Breast epithelium (tissue), 4 donors: ENCODE data around the gene RAB14. TPM values are rescaled to one million over a fixed set of nuclear protein-coding genes. Genes with fewer than 3 reads are reported as not detected.

Source experiments
- DNase-seq, 2 donors: peaks; one replicate each; pipeline ENCODE4 v3.0.0-alpha.2; 2019; ENCODE audit warnings: low spot score in 2 of 2
- H3K27ac ChIP-seq, 2 donors: fragments of 200-600 bp; sonication (generic) in 1 of 2; one replicate each; pipeline ENCODE4 v1.5.1; 2016 to 2019; ENCODE audit warnings: mild to moderate bottlenecking in 1 of 2
- H3K27me3 ChIP-seq, 2 donors: fragments of 200-600 bp; sonication (generic) in 1 of 2; one replicate each; pipeline versions ENCODE4 v1.5.1 to v1.6.0; 2017 to 2019; ENCODE audit warnings: control low read depth in 1 of 2, mild to moderate bottlenecking in 1 of 2
- H3K36me3 ChIP-seq: fragments of 200-600 bp; one replicate; pipeline ENCODE4 v1.5.1; 2019
- H3K4me1 ChIP-seq, 2 donors: fragments of 200-600 bp; sonication (generic); one replicate each; pipeline ENCODE4 v1.5.1; 2016 to 2019; ENCODE audit warnings: control low read depth in 1 of 2
- H3K4me3 ChIP-seq, 3 donors: fragments of 200-600 bp; sonication (generic); 1 replicate in 2 of 3; 2 replicates in 1 of 3; pipeline ENCODE4 v1.5.1; 2016 to 2019; ENCODE audit warnings: mild to moderate bottlenecking in 3 of 3, moderate library complexity in 2 of 3
- H3K9me3 ChIP-seq, 2 donors: fragments of 200-600 bp; sonication (generic) in 1 of 2; one replicate each; pipeline ENCODE4 v1.5.1; 2016 to 2019; ENCODE audit warnings: control low read depth in 1 of 2
- POLR2A ChIP-seq: fragments of 450-650 bp; IDR thresholded peaks from one replicate; pipeline ENCODE4 v1.6.1; 2016; ENCODE audit warnings: antibody characterized with exemption, mild to moderate bottlenecking, moderate library complexity
- POLR2AphosphoS5 ChIP-seq, 3 donors: sonication (generic); formaldehyde crosslinking; IDR thresholded peaks; one replicate each; pipeline ENCODE4 v1.6.1; 2017; ENCODE audit warnings: antibody characterized with exemption in 3 of 3
- intact Hi-C: fragments of 100-400 bp; cut with DNase I; formaldehyde crosslinking; loops from one replicate; pipeline ENCODE4 v1.15.1; 2023; ENCODE audit warnings: low total_unique reads
- total RNA-seq, 3 donors: library from RNA; depleted of rRNA; stranded (reverse); fragments of >200 nt; gene quantifications; one replicate each; pipeline ENCODE4 v1.1.0, GENCODE V29; 2016
- TF ChIP-seq, protein P1 (sequence below), 3 donors: fragments of 450-650 bp; IDR thresholded peaks; one replicate each; pipeline ENCODE4 v1.5.1; 2016 to 2017; ENCODE audit warnings: antibody characterized with exemption in 3 of 3, mild to moderate bottlenecking in 3 of 3, moderate library complexity in 3 of 3

The RAB14 gene
- total RNA-seq, 3 donors from 2014 or later = 36.5 to 53.1 (median 41.3) TPM

- Histone ChIP-seq H3K4me3 (no peak overlapping the region), H3K27me3 (no peaks in the 10 kb centered on the region), H3K27ac (no peak overlapping the region), H3K36me3 (no peaks in the 10 kb centered on the region), H3K9me3 (no peaks in the 10 kb centered on the region), H3K4me1 (no peaks in the 10 kb centered on the region)
- TF ChIP-seq POLR2AphosphoS5 (IDR thresholded peaks at IDR 0.05) (no peak), POLR2A (no peak)
- TF ChIP-seq, protein P1, sequence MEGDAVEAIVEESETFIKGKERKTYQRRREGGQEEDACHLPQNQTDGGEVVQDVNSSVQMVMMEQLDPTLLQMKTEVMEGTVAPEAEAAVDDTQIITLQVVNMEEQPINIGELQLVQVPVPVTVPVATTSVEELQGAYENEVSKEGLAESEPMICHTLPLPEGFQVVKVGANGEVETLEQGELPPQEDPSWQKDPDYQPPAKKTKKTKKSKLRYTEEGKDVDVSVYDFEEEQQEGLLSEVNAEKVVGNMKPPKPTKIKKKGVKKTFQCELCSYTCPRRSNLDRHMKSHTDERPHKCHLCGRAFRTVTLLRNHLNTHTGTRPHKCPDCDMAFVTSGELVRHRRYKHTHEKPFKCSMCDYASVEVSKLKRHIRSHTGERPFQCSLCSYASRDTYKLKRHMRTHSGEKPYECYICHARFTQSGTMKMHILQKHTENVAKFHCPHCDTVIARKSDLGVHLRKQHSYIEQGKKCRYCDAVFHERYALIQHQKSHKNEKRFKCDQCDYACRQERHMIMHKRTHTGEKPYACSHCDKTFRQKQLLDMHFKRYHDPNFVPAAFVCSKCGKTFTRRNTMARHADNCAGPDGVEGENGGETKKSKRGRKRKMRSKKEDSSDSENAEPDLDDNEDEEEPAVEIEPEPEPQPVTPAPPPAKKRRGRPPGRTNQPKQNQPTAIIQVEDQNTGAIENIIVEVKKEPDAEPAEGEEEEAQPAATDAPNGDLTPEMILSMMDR (IDR thresholded peaks at IDR 0.05) = no peak
- intact Hi-C loops = loop anchor here (10.0 kb wide), 1 partner anchor 198 kb away; no protein-coding TSS in a partner anchor
- DNase-seq = no peak
Observed at GRCh38 chr9:121206516-121207370, 5.1 kb upstream of the RAB14 start.

DNA sequence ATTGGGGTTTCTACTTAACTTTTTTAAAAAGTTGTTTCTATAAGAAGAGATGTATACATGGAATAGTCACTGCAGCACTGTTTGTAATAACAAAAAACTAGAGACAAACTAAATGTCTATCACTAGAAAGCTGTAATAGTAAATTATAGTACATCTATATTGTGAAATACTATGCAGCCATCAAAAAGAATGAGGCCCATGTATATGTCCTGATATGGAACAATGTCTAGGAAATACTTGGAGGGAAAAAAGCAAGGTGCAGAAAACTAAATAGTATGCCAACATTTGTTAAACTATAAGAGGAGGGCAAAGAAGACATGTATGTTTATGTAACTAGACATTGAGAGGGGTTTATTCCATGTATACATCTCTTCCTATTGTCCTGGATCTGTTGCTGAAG is 2.9 kb upstream of the RAB14 start:
- H3K27ac ChIP-seq = no peak overlapping the region
- no peaks in the 10 kb centered on the region for H3K9me3 ChIP-seq
- no peak overlapping the region for H3K4me3 ChIP-seq
- no peak for DNase-seq
- TF ChIP-seq, protein P1 (IDR thresholded peaks at IDR 0.05) = no peak
- no peak for TF ChIP-seq POLR2AphosphoS5 (IDR thresholded peaks at IDR 0.05)
- no peak for TF ChIP-seq POLR2A
- intact Hi-C loops = loop anchor here (10.0 kb wide), 1 partner anchor 200 kb away; no protein-coding TSS in a partner anchor
- peaks cover 0 to 5% of the 10 kb centered on the region in 2 donors for H3K4me1 ChIP-seq
- no peaks in the 10 kb centered on the region for H3K27me3 ChIP-seq
- H3K36me3 ChIP-seq = no peaks in the 10 kb centered on the region

DNA sequence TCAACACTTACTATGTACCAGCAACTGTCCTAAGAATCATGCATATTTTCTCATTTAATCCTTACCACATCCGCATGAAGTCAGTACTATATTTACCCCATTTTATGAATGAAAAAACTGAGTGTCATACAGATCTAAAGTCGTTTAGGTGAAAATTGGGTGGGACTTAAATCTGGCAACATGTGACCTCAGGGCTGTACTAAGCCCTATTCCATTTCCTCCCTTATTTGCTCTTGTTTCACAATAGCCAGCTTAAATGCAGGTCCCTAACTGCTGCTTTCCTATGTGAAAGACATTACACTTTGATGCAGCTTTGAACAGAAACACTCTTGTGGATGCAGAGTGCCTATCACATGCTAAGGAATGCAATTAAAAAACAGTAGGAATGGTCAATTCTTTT is 2.5 kb upstream of the RAB14 start:
- Histone ChIP-seq H3K4me3 (no peak overlapping the region), H3K9me3 (no peaks in the 10 kb centered on the region), H3K4me1 (peaks cover 0 to 7% of the 10 kb centered on the region in 2 donors), H3K27me3 (no peaks in the 10 kb centered on the region), H3K36me3 (no peaks in the 10 kb centered on the region), H3K27ac (no peak overlapping the region)
- DNase-seq = no peak
- TF ChIP-seq POLR2A (no peak), POLR2AphosphoS5 (IDR thresholded peaks at IDR 0.05) (no peak)
- TF ChIP-seq, protein P1 (IDR thresholded peaks at IDR 0.05) = no peak
- intact Hi-C loops = loop anchor here (10.0 kb wide), 1 partner anchor 201 kb away; no protein-coding TSS in a partner anchor

- Histone ChIP-seq H3K9me3 (no peaks in the 10 kb centered on the region), H3K27me3 (no peaks in the 10 kb centered on the region), H3K36me3 (no peaks in the 10 kb centered on the region), H3K4me1 (peaks cover 0 to 7% of the 10 kb centered on the region in 2 donors), H3K27ac (peak overlapping the region; percentile 97 to 98), H3K4me3 (peak overlapping the region; percentile 96 to 99 (median 96))
- intact Hi-C loops = loop anchor here (10.0 kb wide), 1 partner anchor 204 kb away; no protein-coding TSS in a partner anchor
- DNase-seq = peak in 1 of 2 donors; percentile 61
- no peak for TF ChIP-seq POLR2A
- TF ChIP-seq POLR2AphosphoS5 (IDR thresholded peaks at IDR 0.05) = no peak
- TF ChIP-seq, protein P1 (IDR thresholded peaks at IDR 0.05) = no peak
Observed at GRCh38 chr9:121201045-121201737, 478 bp downstream of the RAB14 start.
